ENCODE results near the gene KRT37.

Gene KRT37

DNA sequence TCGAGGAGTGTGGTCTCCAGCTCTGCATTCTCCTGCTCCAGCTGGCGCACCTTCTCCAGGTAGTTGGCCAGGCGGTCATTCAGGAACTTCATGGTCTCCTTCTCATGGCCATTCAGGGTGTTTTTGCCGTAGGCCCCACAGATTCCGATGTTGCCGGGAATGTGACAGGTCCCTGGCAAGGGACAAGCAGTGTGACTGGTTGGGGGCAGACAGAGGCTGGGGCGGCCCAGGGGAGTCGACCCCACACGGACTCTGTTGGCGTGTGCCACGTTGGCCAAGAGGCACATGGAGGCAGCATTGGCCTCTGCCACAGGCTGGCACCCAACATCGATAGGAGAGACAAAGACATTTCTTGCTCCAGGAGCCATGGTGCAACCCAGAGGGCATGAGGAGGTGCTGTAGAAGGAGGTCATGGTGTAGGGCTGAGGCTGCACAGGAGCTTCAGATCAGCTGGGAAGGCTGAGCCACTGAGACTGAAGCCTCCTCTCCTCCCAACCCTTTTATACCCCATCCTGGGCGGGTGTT, at the start of gene KRT37:
TSS of gene KRT37 (minus strand) at position 475 of the 525 bp plus-strand sequence. CDS start at position 413, 62 bp downstream.
- DNase-seq, result no peak

DNA sequence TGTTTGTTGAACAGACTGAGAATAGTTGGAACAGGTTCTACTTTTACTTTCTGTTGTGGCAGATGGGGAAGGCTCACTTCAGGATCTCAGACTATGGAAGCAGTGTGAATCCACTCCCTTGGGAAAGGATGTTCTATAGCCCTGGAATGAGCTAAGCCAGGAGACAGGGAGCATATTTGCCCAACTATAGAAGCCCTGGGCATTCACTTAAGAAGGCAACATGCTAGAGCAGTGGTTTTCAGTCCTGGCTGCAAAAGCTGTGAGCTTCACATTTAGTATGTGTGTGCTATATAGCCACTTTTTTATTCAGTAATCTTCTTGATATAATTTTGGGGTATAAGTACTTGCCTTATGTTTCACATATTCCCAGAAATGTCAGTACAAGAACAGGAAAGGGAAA, 44.0 kb upstream of the KRT37 start:
- DNase-seq, result no peak

DNA sequence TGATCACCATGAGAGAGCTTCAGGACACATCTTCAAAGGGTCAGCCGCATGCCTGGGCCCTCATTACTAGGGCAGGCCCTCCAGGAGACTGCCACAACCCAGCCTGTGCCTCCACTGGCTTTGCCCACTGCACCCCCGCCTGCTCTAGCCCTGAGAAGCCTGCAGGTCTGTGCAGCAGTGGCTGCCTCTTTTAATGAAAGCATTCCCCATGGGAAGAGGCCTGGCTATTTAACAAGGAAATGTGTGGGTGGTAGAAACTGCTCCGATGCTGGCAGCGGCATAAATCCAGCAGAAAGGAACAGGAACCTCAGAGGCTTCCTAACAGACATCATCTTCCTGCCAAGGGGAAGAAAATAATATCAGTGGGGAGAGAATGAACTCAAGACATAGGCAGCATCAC, 43.2 kb upstream of the KRT37 start:
- DNase-seq, result no peak

DNA sequence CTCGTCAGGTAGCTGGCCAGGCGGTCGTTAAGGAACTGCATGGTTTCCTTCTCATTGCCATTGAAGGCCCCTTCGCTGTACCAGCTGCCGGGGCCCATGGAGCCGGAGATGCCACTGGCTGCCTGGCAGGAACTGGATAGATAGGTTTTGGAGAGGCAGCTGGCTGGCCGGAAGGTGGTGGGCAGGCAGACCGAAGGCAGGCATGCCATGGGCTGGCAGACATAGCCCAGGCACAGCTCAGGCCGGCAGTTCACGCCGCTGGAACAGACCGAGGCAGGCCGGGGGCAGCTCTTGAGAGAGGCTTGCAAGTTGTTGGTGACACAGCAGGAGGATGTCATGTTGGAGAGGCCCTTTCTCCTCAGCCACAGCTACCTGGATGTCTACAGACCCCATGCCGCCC, 42.6 kb upstream of the KRT37 start, which contains the start of gene KRT32:
TSS of gene KRT32 (minus strand) at position 399 of the 400 bp plus-strand sequence. CDS start at position 338, 61 bp downstream.
- DNase-seq, result no peak

DNA sequence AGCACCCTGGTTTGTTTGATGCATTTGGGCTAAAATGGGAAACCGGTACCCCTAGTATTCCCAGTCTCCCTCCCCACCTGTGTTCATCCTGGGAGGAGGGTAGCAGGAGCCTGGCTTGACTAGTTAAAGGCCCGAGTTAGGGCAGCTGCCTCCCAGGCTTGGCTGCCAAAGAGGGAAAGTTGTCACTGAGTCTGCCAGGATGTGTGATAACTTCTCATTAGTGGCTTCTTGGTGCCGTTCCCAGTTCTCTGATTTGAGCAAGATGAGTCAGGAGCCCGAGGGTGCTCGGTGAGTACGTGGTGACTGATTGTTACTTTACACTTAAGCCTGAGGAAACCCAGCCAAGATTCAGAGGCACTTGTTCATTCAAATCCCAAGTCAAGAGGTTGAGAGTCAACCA, 40.3 kb upstream of the KRT37 start:
- no peak for DNase-seq

DNA sequence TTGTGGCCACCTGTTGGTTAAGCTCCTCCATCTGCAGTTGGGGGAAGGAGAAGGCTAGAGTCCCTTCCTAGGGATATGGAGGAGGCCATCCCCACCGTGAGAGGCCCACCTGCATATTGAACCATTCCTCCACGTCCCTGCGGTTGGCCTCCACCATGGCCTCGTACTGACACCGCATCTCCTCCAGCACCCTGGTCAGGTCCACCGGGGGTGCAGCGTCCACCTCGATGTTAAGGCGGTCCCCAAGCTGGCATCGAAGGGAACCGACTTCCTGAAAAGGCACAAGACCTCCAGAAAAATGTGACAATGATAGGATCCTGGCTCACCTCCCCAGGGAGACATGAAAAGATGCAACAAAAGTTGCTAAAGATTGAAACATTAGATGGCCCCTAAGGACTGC, 39.8 kb upstream of the KRT37 start:
- DNase-seq, result no peak

DNA sequence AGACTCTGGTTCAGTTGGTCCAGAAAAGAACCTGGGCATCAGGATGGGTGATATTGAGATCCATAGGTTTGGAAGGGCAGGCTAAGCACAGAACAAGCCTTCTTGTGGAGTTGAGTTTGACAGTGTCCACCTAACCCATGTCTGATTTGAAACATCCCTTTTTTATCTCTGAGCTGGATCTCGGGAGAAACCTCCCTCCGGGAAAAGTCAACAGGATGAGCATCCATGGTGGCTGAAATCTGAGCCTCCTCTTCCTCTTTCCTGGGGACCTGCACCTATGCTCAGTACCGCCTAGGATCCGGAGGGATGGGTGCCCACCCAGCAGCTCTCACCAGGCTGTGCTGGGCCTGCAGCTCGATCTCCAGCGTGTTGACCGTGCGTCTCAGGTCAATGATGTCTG, 39.4 kb upstream of the KRT37 start:
- DNase-seq, result no peak

DNA sequence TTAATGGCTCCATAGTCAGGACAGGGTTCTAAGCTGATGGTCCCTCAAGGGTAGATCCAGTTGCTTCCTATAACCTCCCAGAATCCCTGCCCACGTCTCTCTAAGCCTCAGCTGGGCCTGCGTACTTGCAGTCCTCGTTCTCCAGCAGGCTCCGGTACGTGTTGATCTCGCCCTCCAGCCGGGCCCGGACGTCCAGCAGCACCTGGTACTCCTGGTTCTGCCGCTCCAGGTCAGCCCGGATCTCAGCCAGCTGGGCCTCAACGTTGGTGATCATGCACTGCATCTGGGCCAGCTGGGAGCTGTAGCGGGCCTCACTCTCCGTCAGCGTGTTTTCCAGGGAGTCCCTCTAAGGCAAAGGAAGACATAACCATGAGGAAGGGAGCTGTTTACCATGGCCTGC, 38.3 kb upstream of the KRT37 start:
- no peak for DNase-seq

DNA sequence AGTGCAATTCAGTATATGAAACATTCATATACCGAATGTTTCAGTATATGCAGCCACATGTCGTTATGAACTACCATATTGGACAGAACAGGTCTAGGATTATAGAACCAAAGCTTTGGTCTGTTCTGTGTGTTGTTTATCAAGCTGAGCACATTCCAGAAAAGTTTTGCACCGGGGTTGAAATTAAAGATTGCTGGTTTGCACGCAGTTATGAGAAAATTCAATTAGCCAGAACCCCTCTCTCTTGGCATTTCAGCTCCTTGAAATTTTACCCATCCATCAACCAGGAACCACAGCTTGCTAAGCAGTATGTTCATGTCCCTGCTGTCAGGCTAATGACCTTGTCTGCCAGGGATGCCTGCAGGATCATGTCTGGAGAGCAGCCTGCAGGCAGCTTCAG, 33.3 kb upstream of the KRT37 start:
- DNase-seq, result no peak

DNA sequence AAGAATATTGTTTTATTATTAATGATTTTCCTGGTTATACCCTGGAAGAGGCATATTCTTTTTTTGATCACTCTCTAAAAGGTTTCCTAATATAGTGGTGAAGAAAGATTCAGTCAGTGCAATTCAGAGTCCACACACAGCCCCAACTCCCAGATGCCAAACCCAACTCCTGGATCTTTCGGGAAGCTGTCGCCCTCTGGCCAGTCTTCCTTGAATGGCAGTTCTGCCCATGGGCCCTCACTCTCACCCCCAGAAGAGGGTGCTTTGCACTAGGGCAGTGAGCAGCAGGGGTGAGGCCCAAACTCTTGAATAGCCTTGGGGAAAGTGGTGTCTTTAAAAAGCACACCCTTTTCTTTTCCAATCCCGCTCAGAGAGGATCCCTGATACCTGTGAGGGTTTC, 31.8 kb upstream of the KRT37 start:
- DNase-seq, result no peak

DNA sequence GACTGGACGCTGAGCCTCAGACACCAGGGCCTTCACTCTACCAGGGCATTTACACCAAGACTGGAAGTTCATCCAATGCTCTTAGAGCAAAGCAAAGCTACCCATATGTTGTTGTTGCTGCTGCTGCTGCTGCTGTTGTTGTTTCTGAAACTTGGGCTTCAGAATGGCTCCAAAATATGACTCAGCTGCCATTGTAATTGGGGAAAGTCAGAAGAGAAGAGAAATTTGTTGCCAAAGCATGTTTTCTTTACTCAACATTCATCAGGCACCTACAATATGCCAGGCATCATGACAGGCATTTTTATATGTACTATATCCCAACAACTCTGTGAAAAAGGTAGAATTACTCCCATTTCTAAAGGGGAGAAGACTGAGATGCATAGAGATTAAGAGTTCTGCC, 30.9 kb upstream of the KRT37 start:
- no peak for DNase-seq

DNA sequence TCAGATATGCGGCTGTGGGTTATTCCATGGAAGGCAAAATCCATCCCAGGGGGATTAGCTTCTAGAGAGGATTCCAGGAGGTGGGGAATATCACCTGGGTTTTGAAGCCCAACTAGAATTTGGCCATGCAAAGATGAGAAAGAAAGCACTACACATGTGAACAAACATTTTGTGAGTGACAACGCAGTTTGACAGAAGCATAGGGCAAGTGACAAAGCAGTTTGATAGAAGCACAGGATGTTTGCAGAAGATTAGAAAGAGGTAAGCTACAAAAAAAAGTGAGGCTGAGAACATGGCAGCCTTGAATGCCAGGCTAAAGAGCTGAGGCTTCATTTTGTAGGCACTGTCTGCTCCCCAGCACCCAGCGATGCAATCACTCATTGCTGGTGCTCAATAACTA, 28.7 kb upstream of the KRT37 start:
- no peak for DNase-seq

DNA sequence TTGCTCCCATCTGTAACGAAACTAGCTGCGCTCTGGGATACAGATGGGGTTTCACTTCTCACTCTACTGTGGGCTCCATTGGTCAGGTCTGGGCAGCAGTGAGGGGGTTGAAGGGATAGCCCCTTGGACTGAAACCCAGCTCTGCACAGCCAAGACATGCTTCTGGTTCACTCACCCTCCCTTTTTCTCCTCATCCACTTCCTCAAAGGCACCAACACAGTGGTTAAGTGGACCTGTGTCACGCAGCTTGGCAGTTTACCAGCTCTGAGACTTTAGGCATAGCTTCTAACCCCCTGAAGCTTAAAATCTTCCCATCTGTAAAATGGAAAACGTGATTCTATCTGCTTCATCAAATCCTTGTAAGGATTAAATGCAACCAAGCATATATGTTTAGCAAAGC, 27.9 kb upstream of the KRT37 start:
- no peak for DNase-seq

DNA sequence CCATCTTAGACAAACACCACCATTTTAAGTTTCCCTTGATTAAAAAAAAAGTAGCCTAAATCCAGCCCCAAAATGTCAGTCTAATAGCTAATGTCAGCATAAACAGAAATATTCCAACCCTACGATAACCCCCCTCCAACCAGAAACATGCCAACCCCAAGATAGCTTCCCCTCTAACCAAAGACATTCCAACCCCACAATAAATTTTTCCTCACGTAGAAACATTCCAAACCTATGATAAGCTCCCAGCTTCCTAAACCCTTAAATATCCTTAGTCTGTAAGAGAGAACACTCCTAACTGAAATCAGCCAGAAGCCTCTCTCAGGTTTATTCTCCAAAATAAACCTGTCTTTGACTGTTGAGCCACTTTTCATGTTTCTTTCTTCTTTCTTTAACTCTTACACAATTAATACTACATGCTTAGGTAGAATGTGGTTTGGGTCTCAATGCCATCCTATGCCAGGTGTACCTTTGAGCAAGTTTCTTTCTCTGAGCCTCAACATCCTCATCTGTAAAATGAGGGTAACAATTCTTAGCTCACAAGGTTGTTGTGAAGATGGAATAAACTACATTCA, 26.9 kb upstream of the KRT37 start:
- no peak for DNase-seq

DNA sequence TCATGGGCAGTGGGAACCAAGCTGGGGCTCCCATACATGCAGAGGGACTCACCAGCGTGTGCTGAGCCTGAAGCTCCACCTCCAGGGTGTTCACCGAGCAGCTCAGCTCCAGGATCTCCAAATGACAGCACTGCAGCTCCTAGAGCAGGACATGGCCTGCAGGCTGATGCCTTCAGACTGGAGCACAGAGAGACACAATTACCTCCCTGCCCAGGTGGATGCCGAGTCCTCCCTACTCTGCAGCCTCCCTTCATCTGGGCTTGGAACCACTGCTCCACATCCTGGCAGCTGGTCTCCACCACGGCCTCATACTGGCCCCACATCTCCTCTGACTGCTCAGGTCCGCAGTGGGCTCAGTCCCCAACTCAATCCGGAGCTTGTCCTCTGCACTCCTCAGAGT, 24.6 kb upstream of the KRT37 start:
- no peak for DNase-seq

DNA sequence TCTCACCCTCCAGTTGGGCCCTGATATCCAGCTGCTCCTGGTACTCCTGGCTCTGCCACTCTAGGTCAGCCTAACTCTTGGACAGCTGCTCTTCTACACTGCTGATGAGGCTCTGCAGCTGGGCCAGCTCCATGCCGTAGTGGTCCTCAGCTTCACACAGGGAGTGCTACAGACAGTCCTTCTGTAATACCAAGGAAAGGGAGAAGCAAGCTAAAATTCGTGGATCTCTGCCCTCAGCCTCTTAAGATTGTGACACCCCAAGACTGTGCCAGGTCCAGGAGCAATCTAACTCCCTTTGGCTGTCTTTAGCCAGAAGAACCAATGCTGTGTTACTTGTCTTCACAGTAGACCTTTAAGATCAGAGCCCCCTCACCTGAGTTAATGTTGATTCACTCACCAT, 24.1 kb upstream of the KRT37 start:
- DNase-seq, result no peak

DNA sequence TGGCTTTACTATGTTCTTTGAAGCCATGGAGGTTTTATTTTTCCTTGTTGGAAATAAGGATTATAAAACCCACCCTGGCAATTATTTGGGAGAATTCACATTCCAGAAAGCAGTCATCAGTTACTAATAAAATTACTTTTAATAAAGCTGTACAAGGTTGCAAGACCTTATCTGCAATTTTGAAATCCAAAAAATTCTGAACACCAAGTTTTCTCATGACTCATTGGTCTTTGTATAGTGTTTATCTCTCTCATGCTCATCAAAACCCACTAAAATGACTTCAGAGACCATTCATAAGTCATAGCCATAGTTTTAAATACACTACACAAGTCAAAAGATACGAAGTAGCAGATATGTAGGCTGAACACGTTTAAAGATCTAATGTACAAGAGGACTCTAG, 22.4 kb upstream of the KRT37 start:
- no peak for DNase-seq

DNA sequence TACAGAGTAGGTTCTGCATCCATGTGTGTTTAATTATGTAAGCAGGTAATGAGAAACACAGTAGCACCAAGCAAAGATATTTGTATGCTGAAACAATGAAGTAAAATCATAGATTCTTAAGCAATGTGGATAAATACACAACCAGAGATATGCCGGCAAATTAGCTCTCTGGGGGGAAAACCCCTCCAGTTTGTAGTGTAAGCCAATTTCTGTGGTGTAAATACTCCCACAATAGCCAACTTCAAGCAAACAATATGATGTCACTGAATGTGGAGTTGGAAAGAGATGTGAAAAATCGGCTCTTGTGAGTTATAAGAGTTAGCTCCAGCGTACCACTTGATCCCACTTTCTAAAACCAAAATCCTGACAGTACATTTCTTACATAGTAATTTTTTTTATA, 20.3 kb upstream of the KRT37 start:
- DNase-seq, result no peak

DNA sequence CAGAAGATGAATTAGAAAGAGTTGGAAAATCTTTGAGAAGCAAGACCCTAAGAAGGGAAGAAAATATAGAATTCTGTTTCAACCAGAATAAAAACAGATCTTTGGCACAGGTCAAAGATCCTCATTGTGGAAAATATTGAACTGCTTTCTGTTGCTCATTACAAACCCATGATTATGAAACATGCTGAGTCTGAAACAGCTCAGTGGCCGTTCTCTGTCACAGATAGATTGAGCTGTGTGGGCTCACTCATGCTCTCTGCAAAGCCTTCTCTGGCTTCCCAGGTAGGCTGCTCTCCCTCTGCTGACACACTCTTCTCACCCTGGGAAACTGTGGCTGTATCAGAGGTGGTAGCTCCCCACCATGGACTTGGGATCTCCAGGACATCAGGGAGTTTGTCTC, 19.8 kb upstream of the KRT37 start:
- DNase-seq, result no peak

DNA sequence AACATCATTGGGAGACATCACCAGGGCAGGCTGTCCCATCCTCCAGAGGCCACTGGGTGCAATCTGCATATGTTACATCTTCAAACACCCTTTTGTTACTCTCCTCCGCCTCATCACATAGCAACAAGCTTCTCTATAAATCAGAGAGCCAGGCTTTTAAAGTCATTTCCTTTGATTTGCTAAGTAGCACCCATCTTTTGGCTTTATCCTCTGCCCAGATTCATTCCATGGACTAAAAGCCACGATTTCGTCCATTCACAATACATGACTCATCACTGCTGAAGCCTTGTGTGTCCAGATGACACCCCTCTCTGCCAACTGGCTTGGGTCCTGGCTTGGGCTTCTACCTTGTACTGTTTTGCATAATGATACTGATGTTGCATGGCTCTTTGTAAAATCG, 18.4 kb upstream of the KRT37 start:
- no peak for DNase-seq

DNA sequence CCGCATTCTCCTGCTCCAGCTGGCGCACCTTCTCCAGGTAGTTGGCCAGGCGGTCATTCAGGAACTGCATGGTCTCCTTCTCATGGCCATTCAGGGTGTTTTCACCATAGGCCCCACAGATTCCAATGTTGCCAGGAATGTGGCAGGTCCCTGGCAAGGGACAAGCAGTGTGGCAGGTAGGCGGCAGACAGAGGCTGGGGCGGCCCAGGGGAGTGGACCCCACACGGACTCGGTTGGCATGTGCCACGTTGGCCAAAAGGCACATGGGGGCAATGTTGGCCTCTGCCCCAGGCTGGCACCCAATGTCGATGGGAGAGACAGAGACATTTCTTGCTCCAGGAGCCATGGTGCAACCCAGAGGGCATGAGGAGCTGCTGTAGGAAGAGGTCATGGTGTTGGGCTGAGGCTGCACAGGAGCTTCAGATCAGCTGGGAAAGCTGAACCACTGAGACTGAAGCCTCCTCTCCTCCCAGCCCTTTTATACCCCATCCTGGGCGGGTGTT, 16.2 kb upstream of the KRT37 start, which contains the start of gene KRT38:
TSS of gene KRT38 (minus strand) at position 453 of the 503 bp plus-strand sequence. CDS start at position 391, 62 bp downstream.
- DNase-seq, result no peak

DNA sequence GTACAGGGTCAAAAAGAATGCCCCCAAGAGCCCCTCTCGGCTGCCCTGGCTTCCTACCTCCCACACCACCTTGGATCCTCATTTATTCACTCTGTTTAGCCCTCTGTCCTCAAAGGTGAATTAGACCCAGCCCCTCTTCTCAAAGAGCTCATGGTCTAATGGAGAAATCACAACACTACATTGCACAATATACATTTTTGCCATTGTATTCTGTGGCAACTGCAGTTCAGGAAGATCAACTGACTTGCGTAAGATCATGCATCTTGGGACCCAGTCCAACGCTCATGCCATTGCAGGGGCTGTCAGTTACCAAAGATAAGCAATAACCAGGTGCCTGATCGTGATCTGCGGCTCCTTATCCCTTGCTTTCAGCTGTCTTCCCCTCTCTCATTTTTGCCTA, 15.0 kb upstream of the KRT37 start:
- no peak for DNase-seq

DNA sequence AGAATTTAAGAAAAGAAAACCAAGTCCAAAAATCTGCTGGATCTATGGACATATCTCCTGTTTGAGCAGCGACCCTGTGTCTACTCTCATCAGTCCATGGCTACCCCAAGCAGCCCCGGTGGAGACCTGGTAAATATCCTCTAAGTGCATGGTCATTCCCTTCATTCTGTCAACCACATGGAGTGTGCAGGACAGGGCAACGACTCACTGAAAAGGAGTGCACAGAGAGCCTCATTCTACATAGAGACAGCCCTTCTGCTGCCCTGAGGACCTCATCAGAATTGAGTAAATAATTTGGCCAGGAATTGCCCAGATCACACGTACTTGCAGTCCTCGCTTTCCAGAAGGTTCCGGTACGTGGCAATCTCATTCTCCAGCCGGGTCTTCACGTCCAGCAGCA, 13.4 kb upstream of the KRT37 start:
- no peak for DNase-seq

DNA sequence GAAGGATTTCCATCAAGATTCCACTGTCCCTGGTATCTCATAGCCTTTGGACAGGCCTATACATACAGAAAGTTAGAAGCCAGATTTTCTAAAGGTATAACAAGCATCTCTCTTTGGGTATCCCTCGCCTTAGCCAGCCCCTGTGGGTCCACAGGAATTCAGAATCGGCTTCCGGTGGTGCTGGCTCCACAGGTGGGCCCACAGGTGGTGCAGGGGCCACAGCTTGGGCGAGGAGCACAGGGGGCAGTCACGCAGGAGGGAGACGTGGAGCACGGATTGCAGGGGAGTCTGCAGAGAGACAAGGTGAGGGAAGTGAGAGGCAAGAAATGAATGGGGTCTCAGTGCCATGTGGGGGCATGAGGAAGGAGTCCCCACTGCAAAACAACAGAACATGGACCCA, 12.9 kb upstream of the KRT37 start:
- no peak for DNase-seq

DNA sequence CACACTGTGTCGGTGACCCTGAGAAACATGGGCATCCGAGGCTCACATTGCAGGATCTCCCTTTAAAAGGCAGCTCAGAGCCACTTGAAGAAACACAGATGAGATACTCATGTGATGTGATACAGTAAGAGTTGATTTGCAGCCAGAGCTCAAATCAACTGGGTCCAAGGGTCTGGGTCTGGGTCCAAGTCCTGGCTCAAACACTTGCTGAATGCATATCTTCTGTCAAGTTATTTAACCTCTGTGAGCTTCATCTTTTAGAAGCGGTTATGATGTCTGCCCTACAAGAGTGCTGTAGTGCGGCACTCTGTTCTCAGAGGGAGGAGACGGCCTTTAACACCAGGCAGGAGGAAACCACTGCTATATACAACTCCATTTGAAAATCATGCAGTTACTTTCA, 10.0 kb upstream of the KRT37 start:
- DNase-seq, result no peak
